Measurements from ENCODE around the gene OR10H4. TPM values are rescaled to one million over a fixed set of nuclear protein-coding genes. Genes with fewer than 3 reads are reported as not detected.
"Not testable (repeated sequence)": the region's sequence is repeated elsewhere in the genome, so short reads cannot be mapped to it uniquely, and the experiment has no call there.

Gene OR10H4
- total and polyA plus RNA-seq, 5 donors from 2014 or later = not detected

DNA sequence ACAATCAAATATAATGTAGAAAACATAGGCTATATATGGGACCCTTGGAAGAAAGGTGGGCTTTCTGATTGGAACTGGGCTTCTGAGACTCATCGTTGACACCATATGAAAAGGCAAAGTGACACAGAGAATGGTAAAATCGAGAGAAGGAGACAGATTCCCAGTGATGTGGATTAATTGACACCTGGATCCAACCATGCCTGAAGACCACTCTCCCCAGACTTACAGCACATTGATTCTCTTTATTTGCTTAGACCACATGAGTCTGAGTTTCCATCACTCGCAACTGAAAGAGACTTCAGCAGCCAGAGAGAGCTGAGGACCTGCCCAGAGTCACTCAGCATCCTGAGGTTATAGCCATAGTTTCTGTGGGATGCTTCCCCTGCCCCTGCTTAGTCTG lies 20.5 kb upstream of the OR10H4 start:
- ATAC-seq (ENCODE audit: low read depth in 2 of 2) = no peak
- no peak overlapping the region for H3K4me3 Mint-ChIP-seq
- no peak overlapping the region for H3K27ac Mint-ChIP-seq
- peaks cover 4% of the 10 kb centered on the region for H3K36me3 Mint-ChIP-seq
- peaks cover 9% of the 10 kb centered on the region for H3K27me3 Mint-ChIP-seq
- H3K27me3 ChIP-seq (ENCODE audit: control insufficient read depth, insufficient read depth, low read length) = peaks cover 7% of the 10 kb centered on the region
- H3K36me3 ChIP-seq (ENCODE audit: control insufficient read depth, insufficient read depth, low read length) = no peaks in the 10 kb centered on the region
- H3K4me1 ChIP-seq (ENCODE audit: control insufficient read depth, insufficient read depth, low read length, poor library complexity, severe bottlenecking) = no peaks in the 10 kb centered on the region
- no peaks in the 10 kb centered on the region for H3K4me1 Mint-ChIP-seq
- H3K4me3 ChIP-seq (ENCODE audit: low read depth, low read length) = no peak overlapping the region
- H3K27ac ChIP-seq (ENCODE audit: insufficient read depth, low read length, poor library complexity, severe bottlenecking) = no peak overlapping the region
- peaks cover 0 to 4% (median 0%) of the 10 kb centered on the region in 7 donors for H3K9me3 Mint-ChIP-seq
- DNase-seq = no peak
- no peaks in the 10 kb centered on the region for H3K9me3 ChIP-seq (ENCODE audit: control insufficient read depth in 2 of 2, low read length in 2 of 2)

DNA sequence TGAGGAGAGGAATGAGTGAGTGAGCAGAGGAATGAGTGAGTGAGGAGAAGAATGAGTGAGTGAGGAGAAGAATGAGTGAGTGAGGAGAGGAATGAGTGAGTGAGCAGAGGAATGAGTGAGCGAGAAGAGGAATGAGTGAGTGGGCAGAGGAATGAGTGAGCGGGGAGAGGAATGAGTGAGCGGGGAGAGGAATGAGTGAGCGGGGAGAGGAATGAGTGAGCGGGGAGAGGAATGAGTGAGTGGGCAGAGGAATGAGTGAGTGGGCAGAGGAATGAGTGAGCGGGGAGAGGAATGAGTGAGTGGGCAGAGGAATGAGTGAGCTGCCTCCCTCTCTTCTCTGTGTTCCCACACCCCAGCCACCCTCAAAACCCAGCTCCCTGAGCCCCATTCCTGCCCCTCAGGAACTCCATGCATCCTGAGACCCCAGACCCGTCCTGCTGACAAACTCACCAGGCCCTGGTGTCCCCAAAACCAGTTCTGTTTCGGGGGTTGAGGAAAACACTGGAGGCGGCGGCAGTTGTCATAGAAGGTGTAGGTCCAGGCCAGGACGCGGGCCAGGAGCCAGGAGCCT lies 15.0 kb upstream of the OR10H4 start:
- not testable (repeated sequence) for H3K4me3 ChIP-seq (ENCODE audit: low read depth, low read length); H3K4me3 Mint-ChIP-seq; H3K36me3 ChIP-seq (ENCODE audit: control insufficient read depth, insufficient read depth, low read length); DNase-seq; H3K27me3 ChIP-seq (ENCODE audit: control insufficient read depth, insufficient read depth, low read length); H3K4me1 ChIP-seq (ENCODE audit: control insufficient read depth, insufficient read depth, low read length, poor library complexity, severe bottlenecking); H3K4me1 Mint-ChIP-seq; H3K9me3 Mint-ChIP-seq; H3K27ac Mint-ChIP-seq; H3K27ac ChIP-seq (ENCODE audit: insufficient read depth, low read length, poor library complexity, severe bottlenecking); H3K9me3 ChIP-seq (ENCODE audit: control insufficient read depth in 2 of 2, low read length in 2 of 2); ATAC-seq (ENCODE audit: low read depth in 2 of 2); H3K36me3 Mint-ChIP-seq
- H3K27me3 Mint-ChIP-seq = peaks cover 20% of the 10 kb centered on the region

DNA sequence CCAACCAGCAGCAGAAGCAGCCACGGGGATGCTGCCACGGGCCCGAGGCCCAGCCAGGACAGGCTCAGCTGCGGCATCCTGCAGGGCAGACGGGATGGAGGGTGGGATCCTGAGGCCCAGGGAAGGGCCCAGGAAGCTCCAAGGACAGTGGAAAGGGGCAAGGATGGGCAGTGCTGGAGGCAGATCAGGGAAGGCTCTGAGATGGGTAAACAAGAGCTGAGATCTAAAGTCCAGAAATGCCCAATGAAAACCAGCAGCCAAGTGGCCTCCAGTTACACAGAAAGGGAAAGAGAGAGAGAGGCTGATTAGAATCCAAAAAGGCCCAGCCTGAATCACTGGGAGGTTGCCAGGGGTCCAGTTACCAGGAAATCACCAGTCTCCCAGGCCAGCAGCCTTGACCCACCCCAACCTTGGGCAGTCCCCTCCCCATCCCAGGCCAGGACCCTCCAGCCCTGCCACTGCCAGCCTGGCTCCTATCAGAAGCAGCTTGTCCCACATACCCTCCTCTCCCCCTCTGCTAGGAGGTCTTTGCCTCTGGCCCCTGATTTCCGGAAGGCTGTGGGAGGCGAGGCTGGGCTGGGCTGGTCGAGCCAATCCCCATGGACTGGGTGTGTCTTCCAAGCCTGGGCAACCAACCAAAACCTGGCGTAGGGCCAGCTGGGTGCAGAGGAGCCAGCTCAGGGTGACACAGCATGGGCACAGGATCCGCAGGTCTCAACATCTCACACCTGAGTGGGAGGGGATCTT lies 14.3 kb upstream of the OR10H4 start, which contains the start of gene CYP4F11:
TSS of gene CYP4F11 (minus strand) at position 198 of the 747 bp plus-strand sequence. CDS start at position 77, 121 bp downstream.
- Mint-ChIP-seq H3K4me1 (no peaks in the 10 kb centered on the region), H3K27me3 (peaks cover 16% of the 10 kb centered on the region), H3K4me3 (no peak within 1 kb of the TSS), H3K9me3 (peaks cover 0 to 4% (median 0%) of the 10 kb centered on the region in 7 donors), H3K27ac (no peak within 1 kb of the TSS), H3K36me3 (peaks cover 4% of the 10 kb centered on the region)
- Histone ChIP-seq H3K36me3 (ENCODE audit: control insufficient read depth, insufficient read depth, low read length) (no peaks in the 10 kb centered on the region), H3K27me3 (ENCODE audit: control insufficient read depth, insufficient read depth, low read length) (no peaks in the 10 kb centered on the region), H3K27ac (ENCODE audit: insufficient read depth, low read length, poor library complexity, severe bottlenecking) (no peak within 1 kb of the TSS), H3K4me1 (ENCODE audit: control insufficient read depth, insufficient read depth, low read length, poor library complexity, severe bottlenecking) (no peaks in the 10 kb centered on the region), H3K4me3 (ENCODE audit: low read depth, low read length) (no peak within 1 kb of the TSS), H3K9me3 (ENCODE audit: control insufficient read depth in 2 of 2, low read length in 2 of 2) (peaks cover 0 to 3% of the 10 kb centered on the region in 2 experiments)
- ATAC-seq (ENCODE audit: low read depth in 2 of 2) = no peak
- DNase-seq = no peak

DNA sequence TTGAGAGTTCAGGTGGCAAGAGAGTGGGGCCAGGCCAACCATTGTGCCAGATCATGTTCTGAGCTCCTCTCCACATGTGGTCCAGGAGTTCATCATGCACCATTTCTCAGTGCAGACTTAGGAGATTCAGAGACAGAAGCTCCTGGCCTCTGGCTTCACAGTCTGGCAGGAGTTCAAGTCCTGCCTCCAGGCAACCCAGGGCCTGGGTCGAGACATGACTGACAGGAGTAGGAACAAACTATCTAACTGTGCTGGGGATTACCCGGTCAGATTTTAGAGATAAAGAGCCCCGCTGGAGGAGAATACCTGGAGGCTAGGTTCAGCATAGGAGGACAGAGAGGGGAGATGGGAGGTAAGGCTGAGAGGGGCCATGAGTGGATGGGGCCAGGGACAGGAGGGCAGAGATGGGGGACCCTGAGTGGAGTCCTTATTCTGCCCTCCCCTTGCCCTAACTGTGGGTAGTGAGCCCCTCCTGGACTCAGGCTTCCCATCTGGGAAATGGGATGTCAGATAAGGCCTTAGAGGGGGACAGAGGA lies 13.6 kb upstream of the OR10H4 start:
- Histone ChIP-seq H3K4me3 (ENCODE audit: low read depth, low read length) (no peak overlapping the region), H3K27ac (ENCODE audit: insufficient read depth, low read length, poor library complexity, severe bottlenecking) (no peak overlapping the region), H3K4me1 (ENCODE audit: control insufficient read depth, insufficient read depth, low read length, poor library complexity, severe bottlenecking) (no peaks in the 10 kb centered on the region), H3K9me3 (ENCODE audit: control insufficient read depth in 2 of 2, low read length in 2 of 2) (peaks cover 0 to 3% of the 10 kb centered on the region in 2 experiments), H3K27me3 (ENCODE audit: control insufficient read depth, insufficient read depth, low read length) (no peaks in the 10 kb centered on the region), H3K36me3 (ENCODE audit: control insufficient read depth, insufficient read depth, low read length) (no peaks in the 10 kb centered on the region)
- no peak overlapping the region for H3K27ac Mint-ChIP-seq
- no peak for ATAC-seq (ENCODE audit: low read depth in 2 of 2)
- H3K27me3 Mint-ChIP-seq = peaks cover 16% of the 10 kb centered on the region
- no peaks in the 10 kb centered on the region for H3K36me3 Mint-ChIP-seq
- DNase-seq = no peak
- H3K4me1 Mint-ChIP-seq = no peaks in the 10 kb centered on the region
- no peak overlapping the region for H3K4me3 Mint-ChIP-seq
- peaks cover 0 to 4% (median 0%) of the 10 kb centered on the region in 7 donors for H3K9me3 Mint-ChIP-seq

DNA sequence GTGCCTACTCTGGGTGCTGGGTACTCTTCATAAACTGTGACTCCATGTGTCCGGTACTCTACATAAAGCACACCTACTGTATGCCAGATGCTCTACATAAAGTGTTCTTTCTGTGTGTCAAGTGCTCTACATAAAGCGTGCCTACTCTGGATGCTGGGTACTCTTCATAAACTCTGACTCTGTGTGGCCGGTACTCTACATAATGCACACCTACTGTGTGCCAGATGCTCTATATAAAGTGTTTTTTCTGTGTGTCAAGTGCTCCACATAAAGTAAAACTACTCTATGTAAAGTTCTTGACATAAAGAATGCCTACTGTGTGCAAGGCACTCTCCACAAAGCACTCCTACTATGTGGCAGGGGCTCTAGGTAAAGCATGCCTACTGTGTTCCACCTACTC lies 12.6 kb upstream of the OR10H4 start:
- DNase-seq (no peak), ATAC-seq (ENCODE audit: low read depth in 2 of 2) (no peak)
- H3K27me3 ChIP-seq (ENCODE audit: control insufficient read depth, insufficient read depth, low read length) = no peaks in the 10 kb centered on the region
- H3K4me3 Mint-ChIP-seq = no peak overlapping the region
- H3K4me3 ChIP-seq (ENCODE audit: low read depth, low read length) = no peak overlapping the region
- peaks cover 0 to 3% of the 10 kb centered on the region in 2 experiments for H3K9me3 ChIP-seq (ENCODE audit: control insufficient read depth in 2 of 2, low read length in 2 of 2)
- H3K27me3 Mint-ChIP-seq = peaks cover 16% of the 10 kb centered on the region
- H3K9me3 Mint-ChIP-seq = peaks cover 0 to 2% (median 0%) of the 10 kb centered on the region in 7 donors
- H3K36me3 Mint-ChIP-seq = no peaks in the 10 kb centered on the region
- H3K27ac ChIP-seq (ENCODE audit: insufficient read depth, low read length, poor library complexity, severe bottlenecking) = no peak overlapping the region
- no peaks in the 10 kb centered on the region for H3K4me1 Mint-ChIP-seq
- no peak overlapping the region for H3K27ac Mint-ChIP-seq
- H3K36me3 ChIP-seq (ENCODE audit: control insufficient read depth, insufficient read depth, low read length) = no peaks in the 10 kb centered on the region
- no peaks in the 10 kb centered on the region for H3K4me1 ChIP-seq (ENCODE audit: control insufficient read depth, insufficient read depth, low read length, poor library complexity, severe bottlenecking)

DNA sequence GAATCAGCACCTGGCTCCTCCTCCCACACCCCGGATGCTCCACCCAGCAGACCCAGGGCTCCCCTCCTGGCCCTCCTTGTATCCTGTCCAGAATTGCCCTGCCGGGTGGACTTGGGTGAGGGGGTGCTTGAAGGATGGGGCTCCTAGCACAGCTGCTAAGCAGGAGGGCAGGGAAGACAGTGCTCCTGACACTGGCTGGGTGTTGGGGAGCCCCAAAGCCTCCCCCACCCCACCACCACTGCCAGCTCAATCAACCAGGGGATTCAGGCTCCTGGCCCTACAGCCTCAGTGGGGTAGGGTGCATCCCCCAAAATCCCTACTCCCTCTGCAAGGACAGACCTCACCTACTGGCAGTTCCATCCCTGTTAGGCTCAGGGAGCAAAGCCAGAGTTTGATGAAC lies 11.9 kb upstream of the OR10H4 start:
- H3K4me3 ChIP-seq (ENCODE audit: low read depth, low read length) = no peak overlapping the region
- no peaks in the 10 kb centered on the region for H3K36me3 ChIP-seq (ENCODE audit: control insufficient read depth, insufficient read depth, low read length)
- peaks cover 0 to 3% of the 10 kb centered on the region in 2 experiments for H3K9me3 ChIP-seq (ENCODE audit: control insufficient read depth in 2 of 2, low read length in 2 of 2)
- no peaks in the 10 kb centered on the region for H3K4me1 ChIP-seq (ENCODE audit: control insufficient read depth, insufficient read depth, low read length, poor library complexity, severe bottlenecking)
- Mint-ChIP-seq H3K4me1 (no peaks in the 10 kb centered on the region), H3K27ac (no peak overlapping the region), H3K36me3 (no peaks in the 10 kb centered on the region), H3K4me3 (no peak overlapping the region), H3K27me3 (peaks cover 16% of the 10 kb centered on the region), H3K9me3 (peaks cover 0 to 1% (median 0%) of the 10 kb centered on the region in 7 donors)
- DNase-seq (no peak), ATAC-seq (ENCODE audit: low read depth in 2 of 2) (no peak)
- H3K27ac ChIP-seq (ENCODE audit: insufficient read depth, low read length, poor library complexity, severe bottlenecking) = no peak overlapping the region
- no peaks in the 10 kb centered on the region for H3K27me3 ChIP-seq (ENCODE audit: control insufficient read depth, insufficient read depth, low read length)

DNA sequence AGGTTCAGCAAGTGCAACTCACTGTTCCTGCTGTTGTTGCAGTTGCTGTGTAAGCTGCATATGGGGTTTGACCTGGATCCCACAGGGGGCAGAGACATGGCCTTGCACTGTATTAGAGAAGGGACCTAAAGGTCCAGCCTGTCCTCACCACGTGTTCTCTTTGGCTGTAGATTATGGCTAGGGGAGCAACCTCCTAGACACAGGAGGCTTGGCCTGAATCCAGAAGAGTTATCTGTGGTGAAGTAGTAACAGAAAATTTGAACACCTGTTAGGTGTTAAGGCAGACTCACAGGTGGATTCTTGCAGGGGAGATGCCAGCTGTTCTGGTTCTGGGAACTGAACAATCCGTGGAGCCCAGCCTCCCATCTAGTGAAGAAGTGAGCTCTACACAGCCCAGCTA lies 11.0 kb upstream of the OR10H4 start:
- Histone ChIP-seq H3K4me1 (ENCODE audit: control insufficient read depth, insufficient read depth, low read length, poor library complexity, severe bottlenecking) (no peaks in the 10 kb centered on the region), H3K36me3 (ENCODE audit: control insufficient read depth, insufficient read depth, low read length) (no peaks in the 10 kb centered on the region), H3K9me3 (ENCODE audit: control insufficient read depth in 2 of 2, low read length in 2 of 2) (peaks cover 0 to 3% of the 10 kb centered on the region in 2 experiments), H3K27me3 (ENCODE audit: control insufficient read depth, insufficient read depth, low read length) (no peaks in the 10 kb centered on the region), H3K27ac (ENCODE audit: insufficient read depth, low read length, poor library complexity, severe bottlenecking) (no peak overlapping the region), H3K4me3 (ENCODE audit: low read depth, low read length) (no peak overlapping the region)
- peaks cover 21% of the 10 kb centered on the region for H3K27me3 Mint-ChIP-seq
- no peaks in the 10 kb centered on the region for H3K4me1 Mint-ChIP-seq
- DNase-seq (no peak), ATAC-seq (ENCODE audit: low read depth in 2 of 2) (no peak)
- no peak overlapping the region for H3K27ac Mint-ChIP-seq
- peaks cover 0 to 1% (median 0%) of the 10 kb centered on the region in 7 donors for H3K9me3 Mint-ChIP-seq
- H3K4me3 Mint-ChIP-seq = no peak overlapping the region
- no peaks in the 10 kb centered on the region for H3K36me3 Mint-ChIP-seq
